Measurements from ENCODE around the gene CRNN. TPM values are rescaled to one million over a fixed set of nuclear protein-coding genes. Genes with fewer than 3 reads are reported as not detected.

Gene CRNN
- total and polyA plus RNA-seq, 10 of the 15 experiments (the other 5 are each of a cell fraction or from before 2014, with no cell fraction given): not detected

DNA sequence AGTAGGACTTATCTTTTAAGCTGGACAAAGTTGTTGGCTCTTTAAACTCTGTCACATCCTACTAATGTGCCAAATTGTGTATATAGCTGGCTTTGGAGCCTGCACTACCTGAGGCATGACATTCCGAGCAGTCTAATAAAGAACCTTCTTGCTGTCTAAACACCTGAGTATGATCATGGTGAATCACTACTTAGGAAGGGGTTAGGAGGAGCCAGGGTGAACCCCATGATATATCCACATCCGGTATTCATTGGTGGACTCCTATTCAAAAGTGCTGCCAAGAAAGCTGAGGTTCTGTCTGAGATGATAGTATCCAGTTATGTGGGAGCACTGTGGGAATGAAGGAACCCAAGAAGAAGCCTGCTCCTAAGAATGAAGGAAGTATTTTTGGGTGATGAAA, 27.1 kb downstream of the CRNN start (continued):
- TF ChIP-seq, protein P1, sequence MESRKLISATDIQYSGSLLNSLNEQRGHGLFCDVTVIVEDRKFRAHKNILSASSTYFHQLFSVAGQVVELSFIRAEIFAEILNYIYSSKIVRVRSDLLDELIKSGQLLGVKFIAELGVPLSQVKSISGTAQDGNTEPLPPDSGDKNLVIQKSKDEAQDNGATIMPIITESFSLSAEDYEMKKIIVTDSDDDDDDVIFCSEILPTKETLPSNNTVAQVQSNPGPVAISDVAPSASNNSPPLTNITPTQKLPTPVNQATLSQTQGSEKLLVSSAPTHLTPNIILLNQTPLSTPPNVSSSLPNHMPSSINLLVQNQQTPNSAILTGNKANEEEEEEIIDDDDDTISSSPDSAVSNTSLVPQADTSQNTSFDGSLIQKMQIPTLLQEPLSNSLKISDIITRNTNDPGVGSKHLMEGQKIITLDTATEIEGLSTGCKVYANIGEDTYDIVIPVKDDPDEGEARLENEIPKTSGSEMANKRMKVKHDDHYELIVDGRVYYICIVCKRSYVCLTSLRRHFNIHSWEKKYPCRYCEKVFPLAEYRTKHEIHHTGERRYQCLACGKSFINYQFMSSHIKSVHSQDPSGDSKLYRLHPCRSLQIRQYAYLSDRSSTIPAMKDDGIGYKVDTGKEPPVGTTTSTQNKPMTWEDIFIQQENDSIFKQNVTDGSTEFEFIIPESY (IDR thresholded peaks at IDR 0.05): no peak
- no peak for TF ChIP-seq NRF1 (conservative IDR thresholded peaks at IDR 0.05; ENCODE audit: low read depth, low read length)
- no peak for TF ChIP-seq RBBP5 (conservative IDR thresholded peaks at IDR 0.05)
- no peak for TF ChIP-seq ZBTB40 (IDR thresholded peaks at IDR 0.05; ENCODE audit: borderline replicate concordance)
- TF ChIP-seq IRF4 (IDR thresholded peaks at IDR 0.05; ENCODE audit: low read depth, low read length): no peak

DNA sequence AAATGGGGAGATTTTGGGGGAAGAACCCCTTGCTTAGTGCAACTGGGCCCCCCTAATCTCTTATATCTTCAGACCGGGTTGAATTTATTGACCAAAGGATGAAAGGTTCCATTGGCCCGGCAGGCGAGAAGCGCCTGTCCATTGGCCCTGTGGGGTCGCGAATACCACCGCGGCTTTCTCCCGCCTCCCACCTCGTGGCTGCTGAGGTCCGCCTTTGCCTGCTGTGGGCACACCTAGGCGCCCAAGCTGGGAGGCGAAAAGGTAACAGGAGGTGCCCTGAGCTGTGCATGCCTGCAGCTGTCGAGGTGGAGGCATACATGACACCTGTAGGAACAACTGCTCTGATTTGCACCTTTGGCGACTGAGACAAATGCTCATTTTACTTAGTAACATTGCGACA, 33.1 kb downstream of the CRNN start:
- Histone ChIP-seq H3K9me3 (replicated peaks; ENCODE audit: control insufficient read depth, insufficient read depth, low read length) (no peaks in the 10 kb centered on the region), H4K20me1 (ENCODE audit: control insufficient read depth, insufficient read depth) (no peaks in the 10 kb centered on the region), H3K4me2 (ENCODE audit: control insufficient read depth, insufficient read depth) (no peak overlapping the region), H2AFZ (ENCODE audit: control insufficient read depth, low read depth, low read length) (no peak overlapping the region), H3K9ac (ENCODE audit: control insufficient read depth, insufficient read depth, low read length) (no peak overlapping the region), H3K4me3 (no peak overlapping the region), H3K79me2 (ENCODE audit: control insufficient read depth, insufficient read depth, low read length) (no peaks in the 10 kb centered on the region), H3K27ac (ENCODE audit: control insufficient read depth, insufficient read depth) (no peak overlapping the region), H3K27me3 (replicated peaks in 1 of 2; ENCODE audit: control insufficient read depth in 2 of 2, insufficient read depth in 2 of 2, low read length in 1 of 2) (no peaks in the 10 kb centered on the region; a peak in 1 of 4 replicates), H3K4me1 (ENCODE audit: control insufficient read depth, insufficient read depth, low read length) (no peaks in the 10 kb centered on the region), H3K36me3 (ENCODE audit: control insufficient read depth in 2 of 2, insufficient read depth in 2 of 2, low read length in 1 of 2) (no peaks in the 10 kb centered on the region)
- ATAC-seq: no peak
- RAD21 ChIA-PET (ENCODE audit: unreplicated experiment): no interaction called here
- POLR2A ChIA-PET: no interaction called here
- no peak for FAIRE-seq
- 60% methylated on average over 16 of the region's 16 CpGs for WGBS (ENCODE audit: insufficient coverage, insufficient replicate concordance, low lambda C conversion rate, missing lambda C conversion rate)
- SMC1A ChIA-PET (ENCODE audit: uncharacterized antibody, unreplicated experiment): no interaction called here
- intact Hi-C loops (cut with micrococcal nuclease; ENCODE audit: unreplicated experiment): no loop called here
- in situ Hi-C loops (cut with MboI): no loop called here
- BruUV-seq (replicated peaks): no TSS peak
- DNase-seq (ENCODE audit: low read depth, low spot score): no peak
- CTCF ChIA-PET: no interaction called here
- TF ChIP-seq SUZ12 (IDR thresholded peaks at IDR 0.05; ENCODE audit: unreplicated experiment): no peak
- TF ChIP-seq ZNF274 (IDR thresholded peaks at IDR 0.05; ENCODE audit: insufficient read depth, insufficient read length): no peak
- TF ChIP-seq, protein P2, sequence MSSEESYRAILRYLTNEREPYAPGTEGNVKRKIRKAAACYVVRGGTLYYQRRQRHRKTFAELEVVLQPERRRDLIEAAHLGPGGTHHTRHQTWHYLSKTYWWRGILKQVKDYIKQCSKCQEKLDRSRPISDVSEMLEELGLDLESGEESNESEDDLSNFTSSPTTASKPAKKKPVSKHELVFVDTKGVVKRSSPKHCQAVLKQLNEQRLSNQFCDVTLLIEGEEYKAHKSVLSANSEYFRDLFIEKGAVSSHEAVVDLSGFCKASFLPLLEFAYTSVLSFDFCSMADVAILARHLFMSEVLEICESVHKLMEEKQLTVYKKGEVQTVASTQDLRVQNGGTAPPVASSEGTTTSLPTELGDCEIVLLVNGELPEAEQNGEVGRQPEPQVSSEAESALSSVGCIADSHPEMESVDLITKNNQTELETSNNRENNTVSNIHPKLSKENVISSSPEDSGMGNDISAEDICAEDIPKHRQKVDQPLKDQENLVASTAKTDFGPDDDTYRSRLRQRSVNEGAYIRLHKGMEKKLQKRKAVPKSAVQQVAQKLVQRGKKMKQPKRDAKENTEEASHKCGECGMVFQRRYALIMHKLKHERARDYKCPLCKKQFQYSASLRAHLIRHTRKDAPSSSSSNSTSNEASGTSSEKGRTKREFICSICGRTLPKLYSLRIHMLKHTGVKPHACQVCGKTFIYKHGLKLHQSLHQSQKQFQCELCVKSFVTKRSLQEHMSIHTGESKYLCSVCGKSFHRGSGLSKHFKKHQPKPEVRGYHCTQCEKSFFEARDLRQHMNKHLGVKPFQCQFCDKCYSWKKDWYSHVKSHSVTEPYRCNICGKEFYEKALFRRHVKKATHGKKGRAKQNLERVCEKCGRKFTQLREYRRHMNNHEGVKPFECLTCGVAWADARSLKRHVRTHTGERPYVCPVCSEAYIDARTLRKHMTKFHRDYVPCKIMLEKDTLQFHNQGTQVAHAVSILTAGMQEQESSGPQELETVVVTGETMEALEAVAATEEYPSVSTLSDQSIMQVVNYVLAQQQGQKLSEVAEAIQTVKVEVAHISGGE (CRISPR knock-in tag; IDR thresholded peaks at IDR 0.05): no peak
- no peak for TF ChIP-seq REST (IDR thresholded peaks at IDR 0.05; ENCODE audit: low read depth, low read length)
- TF ChIP-seq ZNF207 (IDR thresholded peaks at IDR 0.05; ENCODE audit: borderline replicate concordance): no peak

Measured in GM12878 (cell line).